ENCODE results near the gene DCHS2. TPM values are rescaled to one million over a fixed set of nuclear protein-coding genes. Genes with fewer than 3 reads are reported as not detected.

DCHS2 gene
- total RNA-seq, 1 experiment from 2014 or later, result not detected

GRCh38 chr4:154503598-154503997 lies 12.0 kb upstream of the DCHS2 start:
- H3K4me1 ChIP-seq, result 0 out of 2 replicates have a peak, but pooled peaks cover 7% of the 10 kb centered on the region
- peak; percentile 64 to 65 for TF ChIP-seq CTCF (IDR thresholded peaks at IDR 0.05; ENCODE audit: insufficient read depth in 1 of 2, low read depth in 1 of 2, low read length in 1 of 2, severe bottlenecking in 1 of 2, unreplicated experiment in 1 of 2)
- Mint-ChIP-seq H3K4me3 (ENCODE audit: unreplicated experiment) (no peak overlapping the region), H3K4me1 (ENCODE audit: low read depth, unreplicated experiment) (no peaks in the 10 kb centered on the region), H3K27me3 (ENCODE audit: insufficient read depth, unreplicated experiment) (peaks cover 27% of the 10 kb centered on the region), H3K27ac (ENCODE audit: unreplicated experiment) (no peak overlapping the region), H3K36me3 (ENCODE audit: insufficient read depth, unreplicated experiment) (no peaks in the 10 kb centered on the region), H3K9me3 (ENCODE audit: unreplicated experiment) (no peaks in the 10 kb centered on the region)
- CTCF ChIA-PET, result interaction anchor here (1.4 kb wide), 1 partner anchor 120 kb away, joined by 3 read pairs; no protein-coding TSS in a partner anchor
- no peaks in the 10 kb centered on the region for H3K27me3 ChIP-seq (replicated peaks; ENCODE audit: control insufficient read depth, insufficient read depth, low read length)
- DNase-seq, result peak in 1 of 2 experiments; percentile 24
- POLR2A ChIA-PET, result no interaction called here
- intact Hi-C loops (cut with micrococcal nuclease; ENCODE audit: unreplicated experiment), result loop anchor here (1.0 to 10.0 kb wide), 4 partner anchors 47 to 729 kb away; partner anchors contain the start of gene PLRG1
- no peaks in the 10 kb centered on the region for H3K36me3 ChIP-seq (ENCODE audit: control insufficient read depth, insufficient read depth, low read length)
- H3K4me3 ChIP-seq (ENCODE audit: low read depth, low read length), result no peak overlapping the region
- H3K9me3 ChIP-seq, result no peaks in the 10 kb centered on the region
- no TSS peak for BruUV-seq (replicated peaks)

- Mint-ChIP-seq H3K4me1 (ENCODE audit: low read depth, unreplicated experiment) (no peaks in the 10 kb centered on the region), H3K27ac (ENCODE audit: unreplicated experiment) (no peak overlapping the region), H3K9me3 (ENCODE audit: unreplicated experiment) (no peaks in the 10 kb centered on the region), H3K27me3 (ENCODE audit: insufficient read depth, unreplicated experiment) (peaks cover 29% of the 10 kb centered on the region), H3K4me3 (ENCODE audit: unreplicated experiment) (no peak overlapping the region), H3K36me3 (ENCODE audit: insufficient read depth, unreplicated experiment) (no peaks in the 10 kb centered on the region)
- Histone ChIP-seq H3K4me1 (0 out of 2 replicates have a peak, but pooled peaks cover 7% of the 10 kb centered on the region), H3K9me3 (no peaks in the 10 kb centered on the region), H3K4me3 (ENCODE audit: low read depth, low read length) (no peak overlapping the region), H3K36me3 (ENCODE audit: control insufficient read depth, insufficient read depth, low read length) (no peaks in the 10 kb centered on the region), H3K27me3 (replicated peaks; ENCODE audit: control insufficient read depth, insufficient read depth, low read length) (no peaks in the 10 kb centered on the region)
- no peak for TF ChIP-seq CTCF (IDR thresholded peaks at IDR 0.05; ENCODE audit: insufficient read depth in 1 of 2, low read depth in 1 of 2, low read length in 1 of 2, severe bottlenecking in 1 of 2, unreplicated experiment in 1 of 2)
- POLR2A ChIA-PET, result no interaction called here
- CTCF ChIA-PET, result interaction anchor here (1.4 kb wide), 1 partner anchor 122 kb away, joined by 3 read pairs; no protein-coding TSS in a partner anchor
- DNase-seq, result no peak
- no TSS peak for BruUV-seq (replicated peaks)
- intact Hi-C loops (cut with micrococcal nuclease; ENCODE audit: unreplicated experiment), result loop anchor here (10.0 kb wide), 1 partner anchor 727 kb away; no protein-coding TSS in a partner anchor
These were observed 10.5 kb upstream of the DCHS2 start for GRCh38 chr4:154502111-154502510.

- H3K4me3 Mint-ChIP-seq (ENCODE audit: unreplicated experiment), result no peak overlapping the region
- DNase-seq, result no peak
- TF ChIP-seq CTCF (IDR thresholded peaks at IDR 0.05; ENCODE audit: insufficient read depth in 1 of 2, low read depth in 1 of 2, low read length in 1 of 2, severe bottlenecking in 1 of 2, unreplicated experiment in 1 of 2), result no peak
- ChIA-PET CTCF (no interaction called here), POLR2A (no interaction called here)
- no peak overlapping the region for H3K4me3 ChIP-seq (ENCODE audit: low read depth, low read length)
- no peak overlapping the region for H3K27ac Mint-ChIP-seq (ENCODE audit: unreplicated experiment)
- intact Hi-C loops (cut with micrococcal nuclease; ENCODE audit: unreplicated experiment), result no loop called here
- H3K4me1 ChIP-seq, result no peaks in the 10 kb centered on the region
- no peaks in the 10 kb centered on the region for H3K36me3 Mint-ChIP-seq (ENCODE audit: insufficient read depth, unreplicated experiment)
- no peaks in the 10 kb centered on the region for H3K9me3 Mint-ChIP-seq (ENCODE audit: unreplicated experiment)
- H3K27me3 ChIP-seq (replicated peaks; ENCODE audit: control insufficient read depth, insufficient read depth, low read length), result peaks cover 2% of the 10 kb centered on the region
- no peaks in the 10 kb centered on the region for H3K9me3 ChIP-seq
- peaks cover 24% of the 10 kb centered on the region for H3K27me3 Mint-ChIP-seq (ENCODE audit: insufficient read depth, unreplicated experiment)
- BruUV-seq (replicated peaks), result no TSS peak
- H3K4me1 Mint-ChIP-seq (ENCODE audit: low read depth, unreplicated experiment), result no peaks in the 10 kb centered on the region
- no peaks in the 10 kb centered on the region for H3K36me3 ChIP-seq (ENCODE audit: control insufficient read depth, insufficient read depth, low read length)
These were observed 6.3 kb upstream of the DCHS2 start for GRCh38 chr4:154497889-154498288.
